DND-41 (cell line): ENCODE data around the gene CACNA1S.

Experiments used
- ATAC-seq: fragments of 200-7000 bp; cut with Tn5 transposase; 3 replicates; pipeline ENCODE4 v1.9.1; 2021; ENCODE audit warnings: low read depth; ENCODE audit not compliant: insufficient read depth
- DNase-seq: peaks from one replicate; pipeline ENCODE4 v3.0.0-alpha.2; 2020
- H2AFZ ChIP-seq: 2 replicates; pipeline ENCODE4 v1.6.0; 2012; ENCODE audit warnings: low read depth, low read length
- H3K27ac ChIP-seq: 2 replicates; pipeline ENCODE4 v1.5.1; 2012; ENCODE audit warnings: low read length, inconsistent platforms
- H3K27me3 ChIP-seq: fragments of 200-600 bp; sonication (generic); 2 replicates; pipeline ENCODE4 v1.6.0; 2012; ENCODE audit warnings: low read length, mild to moderate bottlenecking, inconsistent platforms; ENCODE audit not compliant: insufficient read depth, poor library complexity
- H3K36me3 ChIP-seq: 2 replicates; pipeline ENCODE4 v1.5.1; 2012; ENCODE audit warnings: low read length, inconsistent platforms; ENCODE audit not compliant: insufficient read depth
- H3K4me1 ChIP-seq: 2 replicates; pipeline ENCODE4 v1.5.1; 2012; ENCODE audit warnings: mild to moderate bottlenecking, low read length; ENCODE audit not compliant: insufficient read depth
- H3K4me2 ChIP-seq: 2 replicates; pipeline ENCODE4 v1.6.0; 2012; ENCODE audit warnings: mild to moderate bottlenecking, moderate library complexity, low read length, inconsistent platforms; ENCODE audit not compliant: insufficient read depth
- H3K4me3 ChIP-seq, 2 experiments: fragments of 200-600 bp in 1 of 2; shearing (Covaris generic) in 1 of 2; 2 replicates each; pipeline ENCODE4 v1.5.1; 2012 to 2016; ENCODE audit warnings: inconsistent platforms in 2 of 2, low read length in 2 of 2, mild to moderate bottlenecking in 2 of 2, low read depth in 1 of 2, moderate library complexity in 1 of 2
- H3K79me2 ChIP-seq: 2 replicates; pipeline ENCODE4 v1.6.0; 2012; ENCODE audit warnings: low read length, inconsistent platforms; ENCODE audit not compliant: insufficient read depth
- H3K9ac ChIP-seq: 2 replicates; pipeline ENCODE4 v1.6.0; 2012; ENCODE audit warnings: low read depth, mild to moderate bottlenecking, inconsistent platforms, low read length, moderate library complexity
- H3K9me3 ChIP-seq: 2 replicates; pipeline ENCODE4 v1.5.1; 2012; ENCODE audit warnings: low read length, moderate library complexity, mild to moderate bottlenecking, inconsistent platforms; ENCODE audit not compliant: insufficient read depth, severe bottlenecking
- H4K20me1 ChIP-seq: 2 replicates; pipeline ENCODE4 v1.6.0; 2012; ENCODE audit warnings: low read length; ENCODE audit not compliant: insufficient read depth
- EZH2 ChIP-seq: IDR thresholded peaks from 3 replicates; pipeline ENCODE4 v1.6.1; 2012; ENCODE audit warnings: borderline replicate concordance, low read depth, mild to moderate bottlenecking, moderate library complexity, low read length, inconsistent platforms; ENCODE audit not compliant: severe bottlenecking
- TF ChIP-seq, protein P1 (sequence below): IDR thresholded peaks from 2 replicates; pipeline ENCODE4 v1.5.1; 2012; ENCODE audit warnings: borderline replicate concordance, low read length, moderate library complexity, mild to moderate bottlenecking; ENCODE audit not compliant: poor library complexity, severe bottlenecking; ENCODE audit errors: extremely low read depth

CACNA1S gene

DNA sequence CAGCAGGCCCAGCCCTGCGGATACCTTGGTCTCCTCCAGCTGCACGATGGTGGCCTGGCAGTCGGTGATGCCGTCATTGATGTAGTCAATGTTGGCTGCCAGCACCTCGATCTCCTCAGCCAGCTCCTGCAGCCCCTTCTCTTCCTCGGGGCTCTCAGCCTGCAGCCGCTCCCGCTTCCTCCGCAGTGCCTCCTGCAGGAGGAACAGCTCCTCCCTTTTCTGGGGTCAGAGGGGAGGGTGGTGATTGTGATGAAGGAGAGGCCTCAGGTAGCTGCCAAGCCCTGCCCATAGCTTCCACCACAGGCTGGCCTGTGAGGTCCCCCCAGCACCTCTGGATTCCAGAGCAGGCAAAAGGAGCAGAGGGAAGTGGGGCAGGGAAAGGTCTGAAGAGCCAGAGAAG, 122.1 kb downstream of the CACNA1S start:
- Histone ChIP-seq H3K9ac (no peak overlapping the region), H3K79me2 (no peaks in the 10 kb centered on the region), H3K9me3 (no peaks in the 10 kb centered on the region), H2AFZ (no peak overlapping the region), H3K27me3 (no peaks in the 10 kb centered on the region), H3K4me3 (no peak overlapping the region), H3K4me2 (no peak overlapping the region), H4K20me1 (peaks cover 11% of the 10 kb centered on the region), H3K4me1 (no peaks in the 10 kb centered on the region), H3K27ac (no peak overlapping the region), H3K36me3 (peaks cover 93% of the 10 kb centered on the region)
- no peak for DNase-seq
- no peak for TF ChIP-seq EZH2
- TF ChIP-seq, protein P1, sequence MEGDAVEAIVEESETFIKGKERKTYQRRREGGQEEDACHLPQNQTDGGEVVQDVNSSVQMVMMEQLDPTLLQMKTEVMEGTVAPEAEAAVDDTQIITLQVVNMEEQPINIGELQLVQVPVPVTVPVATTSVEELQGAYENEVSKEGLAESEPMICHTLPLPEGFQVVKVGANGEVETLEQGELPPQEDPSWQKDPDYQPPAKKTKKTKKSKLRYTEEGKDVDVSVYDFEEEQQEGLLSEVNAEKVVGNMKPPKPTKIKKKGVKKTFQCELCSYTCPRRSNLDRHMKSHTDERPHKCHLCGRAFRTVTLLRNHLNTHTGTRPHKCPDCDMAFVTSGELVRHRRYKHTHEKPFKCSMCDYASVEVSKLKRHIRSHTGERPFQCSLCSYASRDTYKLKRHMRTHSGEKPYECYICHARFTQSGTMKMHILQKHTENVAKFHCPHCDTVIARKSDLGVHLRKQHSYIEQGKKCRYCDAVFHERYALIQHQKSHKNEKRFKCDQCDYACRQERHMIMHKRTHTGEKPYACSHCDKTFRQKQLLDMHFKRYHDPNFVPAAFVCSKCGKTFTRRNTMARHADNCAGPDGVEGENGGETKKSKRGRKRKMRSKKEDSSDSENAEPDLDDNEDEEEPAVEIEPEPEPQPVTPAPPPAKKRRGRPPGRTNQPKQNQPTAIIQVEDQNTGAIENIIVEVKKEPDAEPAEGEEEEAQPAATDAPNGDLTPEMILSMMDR = no peak
- no peak for ATAC-seq
